MM.1S (cell line): Measurements from ENCODE around the gene PRRG4.

Source experiments
- DNase-seq: peaks from one replicate; pipeline ENCODE4 v3.0.0-alpha.2; 2015
- H2AFZ ChIP-seq: fragments of 300-600 bp; sonication (generic); 2 replicates; pipeline ENCODE4 v1.6.0; 2016; ENCODE audit warnings: antibody characterized with exemption, low read length
- H3F3A ChIP-seq: fragments of 300-600 bp; sonication (generic); 2 replicates; pipeline ENCODE4 v1.6.1; 2016; ENCODE audit warnings: mild to moderate bottlenecking, antibody characterized with exemption, low read length, moderate library complexity, mixed read lengths; ENCODE audit not compliant: insufficient read depth
- H3K27ac ChIP-seq: fragments of 300-600 bp; sonication (generic); 2 replicates; pipeline ENCODE4 v1.5.1; 2016; ENCODE audit warnings: mild to moderate bottlenecking, low read length
- H3K27me3 ChIP-seq: fragments of 300-600 bp; sonication (generic); replicated peaks from 2 replicates; pipeline ENCODE4 v1.6.0; 2016; ENCODE audit warnings: low read length; ENCODE audit not compliant: insufficient read depth
- H3K36me3 ChIP-seq: fragments of 300-600 bp; sonication (generic); replicated peaks from 2 replicates; pipeline ENCODE4 v1.6.1; 2016; ENCODE audit warnings: mild to moderate bottlenecking, low read length, mixed read lengths; ENCODE audit not compliant: insufficient read depth
- H3K4me1 ChIP-seq: fragments of 300-600 bp; sonication (generic); 2 replicates; pipeline ENCODE4 v1.6.1; 2016; ENCODE audit warnings: low read length, mixed read lengths
- H3K4me2 ChIP-seq: fragments of 300-600 bp; sonication (generic); 2 replicates; pipeline ENCODE4 v1.6.0; 2016; ENCODE audit warnings: low read depth, low read length
- H3K4me3 ChIP-seq: fragments of 300-600 bp; sonication (generic); 2 replicates; pipeline ENCODE4 v1.5.1; 2016; ENCODE audit warnings: low read length, mixed read lengths
- H3K79me2 ChIP-seq: fragments of 300-600 bp; sonication (generic); 2 replicates; pipeline ENCODE4 v1.6.1; 2016; ENCODE audit warnings: mixed run types, low read length, mixed read lengths
- H3K9ac ChIP-seq: fragments of 300-600 bp; sonication (generic); 2 replicates; pipeline ENCODE4 v1.6.1; 2016; ENCODE audit warnings: low read length, mixed read lengths
- H3K9me2 ChIP-seq: fragments of 300-600 bp; sonication (generic); replicated peaks from 2 replicates; pipeline ENCODE4 v1.6.1; 2016; ENCODE audit warnings: mild to moderate bottlenecking, low read length, mixed read lengths; ENCODE audit not compliant: insufficient read depth
- H3K9me3 ChIP-seq: fragments of 300-600 bp; sonication (generic); replicated peaks from 2 replicates; pipeline ENCODE4 v1.6.1; 2016; ENCODE audit warnings: mild to moderate bottlenecking, low read length, mixed read lengths; ENCODE audit not compliant: insufficient read depth
- H4K20me1 ChIP-seq: fragments of 300-600 bp; sonication (generic); 2 replicates; pipeline ENCODE4 v1.6.1; 2016; ENCODE audit warnings: mild to moderate bottlenecking, low read length, moderate library complexity, mixed read lengths; ENCODE audit not compliant: insufficient read depth
- CTCF ChIP-seq: fragments of 300-600 bp; sonication (generic); IDR thresholded peaks from 2 replicates; pipeline ENCODE4 v1.5.1; 2016; ENCODE audit warnings: antibody characterized with exemption, low read length, mixed read lengths
- EZH2 ChIP-seq: fragments of 300-600 bp; sonication (generic); optimal IDR thresholded peaks from 2 replicates; pipeline ENCODE3; 2017; ENCODE audit warnings: low read depth, mild to moderate bottlenecking, antibody characterized with exemption, low read length, mixed read lengths
- EZH2phosphoT487 ChIP-seq: fragments of 300-600 bp; sonication (generic); IDR thresholded peaks from 2 replicates; pipeline ENCODE4 v1.6.1; 2018; ENCODE audit warnings: antibody characterized with exemption, low read length

PRRG4 gene

GRCh38 chr11:32786811-32787210 is 42.9 kb upstream of the PRRG4 start:
- Histone ChIP-seq H3K9me3 (no peaks in the 10 kb centered on the region), H3K9me2 (no peaks in the 10 kb centered on the region), H3F3A (no peaks in the 10 kb centered on the region), H3K27ac (no peak overlapping the region), H3K36me3 (no peaks in the 10 kb centered on the region), H3K9ac (no peak overlapping the region), H3K79me2 (no peaks in the 10 kb centered on the region), H4K20me1 (no peaks in the 10 kb centered on the region), H3K4me1 (peaks cover 8% of the 10 kb centered on the region; the same call in 1 of the 2 replicates), H2AFZ (no peak overlapping the region), H3K27me3 (no peaks in the 10 kb centered on the region), H3K4me3 (no peak overlapping the region), H3K4me2 (no peak overlapping the region)
- TF ChIP-seq EZH2, result no peak
- no peak for DNase-seq

- Histone ChIP-seq H3K4me3 (no peak overlapping the region), H3F3A (no peaks in the 10 kb centered on the region), H4K20me1 (no peaks in the 10 kb centered on the region), H3K9me2 (no peaks in the 10 kb centered on the region), H3K27ac (no peak overlapping the region), H3K9ac (no peak overlapping the region), H3K4me2 (no peak overlapping the region), H3K27me3 (no peaks in the 10 kb centered on the region), H3K36me3 (no peaks in the 10 kb centered on the region), H2AFZ (no peak overlapping the region), H3K9me3 (no peaks in the 10 kb centered on the region), H3K4me1 (0 out of 2 replicates have a peak, but pooled peaks cover 2% of the 10 kb centered on the region), H3K79me2 (no peaks in the 10 kb centered on the region)
- no peak for DNase-seq
- TF ChIP-seq CTCF, result no peak
Measured at GRCh38 chr11:32790916-32791315, 38.8 kb upstream of the PRRG4 start.

- no peaks in the 10 kb centered on the region for H3K27me3 ChIP-seq
- peak overlapping the region; percentile 63; the same call in 1 of the 2 replicates for H2AFZ ChIP-seq
- TF ChIP-seq EZH2 (no peak), EZH2phosphoT487 (no peak)
- H3K9me3 ChIP-seq, result no peaks in the 10 kb centered on the region
- H3K27ac ChIP-seq, result no peak overlapping the region
- H3K4me2 ChIP-seq, result peak overlapping the region; percentile 73; the same call in 1 of the 2 replicates
- H3K9me2 ChIP-seq, result no peaks in the 10 kb centered on the region
- no peaks in the 10 kb centered on the region for H3F3A ChIP-seq
- no peaks in the 10 kb centered on the region for H3K36me3 ChIP-seq
- no peak overlapping the region for H3K9ac ChIP-seq
- no peaks in the 10 kb centered on the region for H4K20me1 ChIP-seq
- no peak for DNase-seq
- no peaks in the 10 kb centered on the region for H3K4me1 ChIP-seq
- H3K4me3 ChIP-seq, result peak overlapping the region; percentile 48; the same call in 1 of the 2 replicates
- H3K79me2 ChIP-seq, result no peaks in the 10 kb centered on the region
Measured at GRCh38 chr11:32792111-32792947, 37.4 kb upstream of the PRRG4 start.

- no peaks in the 10 kb centered on the region for H3K36me3 ChIP-seq
- no peaks in the 10 kb centered on the region for H4K20me1 ChIP-seq
- H3K27ac ChIP-seq, result no peak overlapping the region
- peak; percentile 64 for DNase-seq
- H3F3A ChIP-seq, result no peaks in the 10 kb centered on the region
- peak overlapping the region; percentile 63 for H2AFZ ChIP-seq
- no peak overlapping the region for H3K9ac ChIP-seq
- peak overlapping the region; percentile 48 for H3K4me3 ChIP-seq
- H3K9me3 ChIP-seq, result no peaks in the 10 kb centered on the region
- TF ChIP-seq CTCF, result peak; percentile 69
- no peak for TF ChIP-seq EZH2phosphoT487
- no peaks in the 10 kb centered on the region for H3K4me1 ChIP-seq
- peak overlapping the region; percentile 73 for H3K4me2 ChIP-seq
- no peaks in the 10 kb centered on the region for H3K79me2 ChIP-seq
- H3K9me2 ChIP-seq, result no peaks in the 10 kb centered on the region
- H3K27me3 ChIP-seq, result no peaks in the 10 kb centered on the region
Measured at GRCh38 chr11:32792948-32793475, 36.7 kb upstream of the PRRG4 start.
